WTC11 (cell line): ENCODE results near the gene HEBP1.

Source experiments
- CREB1 ChIP-seq: sonication (generic); formaldehyde crosslinking; IDR thresholded peaks from 2 replicates; pipeline ENCODE4 v1.8.0; 2023; ENCODE audit warnings: mild to moderate bottlenecking, missing genetic modification reagents
- ESRRA ChIP-seq: sonication (generic); formaldehyde crosslinking; IDR thresholded peaks from 2 replicates; pipeline ENCODE4 v1.8.1; 2022; ENCODE audit warnings: mild to moderate bottlenecking, missing genetic modification reagents, borderline replicate concordance
- NR2C2 ChIP-seq: sonication (generic); formaldehyde crosslinking; IDR thresholded peaks from 2 replicates; pipeline ENCODE4 v1.8.0; 2022; ENCODE audit warnings: mild to moderate bottlenecking, missing genetic modification reagents
- PRRX2 ChIP-seq: fragments of 250-450 bp; sonication (Bioruptor Pico); IDR thresholded peaks from 2 replicates; pipeline ENCODE4 v1.8.0; 2021; ENCODE audit warnings: mild to moderate bottlenecking
- RELA ChIP-seq: sonication (generic); formaldehyde crosslinking; IDR thresholded peaks from 2 replicates; pipeline ENCODE4 v1.8.1; 2022; ENCODE audit warnings: missing genetic modification reagents, mild to moderate bottlenecking, borderline replicate concordance
- SMAD3 ChIP-seq: sonication (generic); formaldehyde crosslinking; IDR thresholded peaks from 2 replicates; pipeline ENCODE4 v1.8.0; 2022; ENCODE audit warnings: missing genetic modification reagents, mild to moderate bottlenecking, borderline replicate concordance
- SP1 ChIP-seq: sonication (generic); formaldehyde crosslinking; conservative IDR thresholded peaks from 2 replicates; pipeline ENCODE4 v1.8.1; 2022; ENCODE audit warnings: missing genetic modification reagents
- TCF7 ChIP-seq: sonication (generic); formaldehyde crosslinking; IDR thresholded peaks from 2 replicates; pipeline ENCODE4 v1.8.0; 2022; ENCODE audit warnings: mild to moderate bottlenecking, low read depth, missing genetic modification reagents, moderate library complexity
- TEAD1 ChIP-seq: sonication (generic); formaldehyde crosslinking; IDR thresholded peaks from 2 replicates; pipeline ENCODE4 v1.8.0; 2022; ENCODE audit warnings: mild to moderate bottlenecking, missing genetic modification reagents
- TF ChIP-seq, protein P1 (sequence below): fragments of 200-600 bp; IDR thresholded peaks from 2 replicates; pipeline ENCODE4 v1.8.0; 2022; ENCODE audit warnings: antibody characterized with exemption
- TF ChIP-seq, protein P2 (sequence below): sonication (generic); formaldehyde crosslinking; conservative IDR thresholded peaks from 2 replicates; pipeline ENCODE4 v1.8.1; 2022; ENCODE audit warnings: mild to moderate bottlenecking, missing genetic modification reagents
- TF ChIP-seq, protein P3 (sequence below): sonication (generic); formaldehyde crosslinking; IDR thresholded peaks from 2 replicates; pipeline ENCODE4 v1.8.1; 2023; ENCODE audit warnings: mild to moderate bottlenecking, missing genetic modification reagents, moderate library complexity
- TF ChIP-seq, protein P4 (sequence below): sonication (generic); formaldehyde crosslinking; IDR thresholded peaks from 2 replicates; pipeline ENCODE4 v1.8.1; 2023; ENCODE audit warnings: mild to moderate bottlenecking, missing genetic modification reagents, borderline replicate concordance

DNA sequence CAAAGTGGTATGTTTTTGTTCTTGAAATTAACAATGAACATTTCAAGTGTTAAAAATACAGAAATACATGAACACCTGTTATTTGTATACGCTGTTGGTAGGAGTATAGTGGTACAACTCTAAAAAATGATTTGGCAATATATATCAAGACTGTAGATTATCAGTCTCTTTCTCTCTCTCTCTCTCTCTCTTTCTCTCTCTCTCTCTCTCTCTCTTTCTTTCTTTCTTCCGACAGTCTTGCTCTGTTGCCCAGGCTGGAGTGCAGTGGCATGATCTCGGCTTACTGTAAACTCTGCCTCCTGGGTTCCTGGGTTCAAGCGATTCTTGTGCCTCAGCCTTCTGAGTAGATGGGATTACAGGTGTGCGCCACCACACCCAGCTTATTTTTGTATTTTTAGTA is 12.6 kb downstream of the HEBP1 start:
- TF ChIP-seq, protein P1, sequence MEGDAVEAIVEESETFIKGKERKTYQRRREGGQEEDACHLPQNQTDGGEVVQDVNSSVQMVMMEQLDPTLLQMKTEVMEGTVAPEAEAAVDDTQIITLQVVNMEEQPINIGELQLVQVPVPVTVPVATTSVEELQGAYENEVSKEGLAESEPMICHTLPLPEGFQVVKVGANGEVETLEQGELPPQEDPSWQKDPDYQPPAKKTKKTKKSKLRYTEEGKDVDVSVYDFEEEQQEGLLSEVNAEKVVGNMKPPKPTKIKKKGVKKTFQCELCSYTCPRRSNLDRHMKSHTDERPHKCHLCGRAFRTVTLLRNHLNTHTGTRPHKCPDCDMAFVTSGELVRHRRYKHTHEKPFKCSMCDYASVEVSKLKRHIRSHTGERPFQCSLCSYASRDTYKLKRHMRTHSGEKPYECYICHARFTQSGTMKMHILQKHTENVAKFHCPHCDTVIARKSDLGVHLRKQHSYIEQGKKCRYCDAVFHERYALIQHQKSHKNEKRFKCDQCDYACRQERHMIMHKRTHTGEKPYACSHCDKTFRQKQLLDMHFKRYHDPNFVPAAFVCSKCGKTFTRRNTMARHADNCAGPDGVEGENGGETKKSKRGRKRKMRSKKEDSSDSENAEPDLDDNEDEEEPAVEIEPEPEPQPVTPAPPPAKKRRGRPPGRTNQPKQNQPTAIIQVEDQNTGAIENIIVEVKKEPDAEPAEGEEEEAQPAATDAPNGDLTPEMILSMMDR, result no peak
- TF ChIP-seq NR2C2 (CRISPR knock-in tag) (no peak), SP1 (no peak), SMAD3 (CRISPR knock-in tag) (no peak), RELA (CRISPR knock-in tag) (no peak), CREB1 (CRISPR knock-in tag) (no peak), TCF7 (CRISPR knock-in tag) (no peak), ESRRA (no peak), PRRX2 (CRISPR knock-in tag) (no peak), TEAD1 (CRISPR knock-in tag) (no peak)
- TF ChIP-seq, protein P2, sequence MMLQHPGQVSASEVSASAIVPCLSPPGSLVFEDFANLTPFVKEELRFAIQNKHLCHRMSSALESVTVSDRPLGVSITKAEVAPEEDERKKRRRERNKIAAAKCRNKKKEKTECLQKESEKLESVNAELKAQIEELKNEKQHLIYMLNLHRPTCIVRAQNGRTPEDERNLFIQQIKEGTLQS, result no peak
- TF ChIP-seq, protein P3, sequence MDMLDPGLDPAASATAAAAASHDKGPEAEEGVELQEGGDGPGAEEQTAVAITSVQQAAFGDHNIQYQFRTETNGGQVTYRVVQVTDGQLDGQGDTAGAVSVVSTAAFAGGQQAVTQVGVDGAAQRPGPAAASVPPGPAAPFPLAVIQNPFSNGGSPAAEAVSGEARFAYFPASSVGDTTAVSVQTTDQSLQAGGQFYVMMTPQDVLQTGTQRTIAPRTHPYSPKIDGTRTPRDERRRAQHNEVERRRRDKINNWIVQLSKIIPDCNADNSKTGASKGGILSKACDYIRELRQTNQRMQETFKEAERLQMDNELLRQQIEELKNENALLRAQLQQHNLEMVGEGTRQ (CRISPR knock-in tag), result no peak
- TF ChIP-seq, protein P4, sequence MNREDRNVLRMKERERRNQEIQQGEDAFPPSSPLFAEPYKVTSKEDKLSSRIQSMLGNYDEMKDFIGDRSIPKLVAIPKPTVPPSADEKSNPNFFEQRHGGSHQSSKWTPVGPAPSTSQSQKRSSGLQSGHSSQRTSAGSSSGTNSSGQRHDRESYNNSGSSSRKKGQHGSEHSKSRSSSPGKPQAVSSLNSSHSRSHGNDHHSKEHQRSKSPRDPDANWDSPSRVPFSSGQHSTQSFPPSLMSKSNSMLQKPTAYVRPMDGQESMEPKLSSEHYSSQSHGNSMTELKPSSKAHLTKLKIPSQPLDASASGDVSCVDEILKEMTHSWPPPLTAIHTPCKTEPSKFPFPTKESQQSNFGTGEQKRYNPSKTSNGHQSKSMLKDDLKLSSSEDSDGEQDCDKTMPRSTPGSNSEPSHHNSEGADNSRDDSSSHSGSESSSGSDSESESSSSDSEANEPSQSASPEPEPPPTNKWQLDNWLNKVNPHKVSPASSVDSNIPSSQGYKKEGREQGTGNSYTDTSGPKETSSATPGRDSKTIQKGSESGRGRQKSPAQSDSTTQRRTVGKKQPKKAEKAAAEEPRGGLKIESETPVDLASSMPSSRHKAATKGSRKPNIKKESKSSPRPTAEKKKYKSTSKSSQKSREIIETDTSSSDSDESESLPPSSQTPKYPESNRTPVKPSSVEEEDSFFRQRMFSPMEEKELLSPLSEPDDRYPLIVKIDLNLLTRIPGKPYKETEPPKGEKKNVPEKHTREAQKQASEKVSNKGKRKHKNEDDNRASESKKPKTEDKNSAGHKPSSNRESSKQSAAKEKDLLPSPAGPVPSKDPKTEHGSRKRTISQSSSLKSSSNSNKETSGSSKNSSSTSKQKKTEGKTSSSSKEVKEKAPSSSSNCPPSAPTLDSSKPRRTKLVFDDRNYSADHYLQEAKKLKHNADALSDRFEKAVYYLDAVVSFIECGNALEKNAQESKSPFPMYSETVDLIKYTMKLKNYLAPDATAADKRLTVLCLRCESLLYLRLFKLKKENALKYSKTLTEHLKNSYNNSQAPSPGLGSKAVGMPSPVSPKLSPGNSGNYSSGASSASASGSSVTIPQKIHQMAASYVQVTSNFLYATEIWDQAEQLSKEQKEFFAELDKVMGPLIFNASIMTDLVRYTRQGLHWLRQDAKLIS, result no peak
